Muscle layer of duodenum (tissue), 2 donors: ENCODE data around the gene CCDC187.

ENCODE experiments used
- H3K27ac ChIP-seq: one replicate; pipeline ENCODE4 v1.7.0; 2013; ENCODE audit warnings: mild to moderate bottlenecking, low read length
- H3K27me3 ChIP-seq: one replicate; pipeline ENCODE4 v1.7.0; 2013; ENCODE audit warnings: low read depth, mild to moderate bottlenecking, control low read depth, low read length
- H3K36me3 ChIP-seq, 2 donors: one replicate each; pipeline ENCODE4 v1.7.0; 2013; ENCODE audit warnings: low read length in 2 of 2, control low read depth in 1 of 2, mild to moderate bottlenecking in 1 of 2; ENCODE audit not compliant: insufficient read depth in 2 of 2, control insufficient read depth in 1 of 2
- H3K4me1 ChIP-seq, 2 donors: one replicate each; pipeline ENCODE4 v1.7.0; 2013; ENCODE audit warnings: low read length in 2 of 2, mild to moderate bottlenecking in 2 of 2, control low read depth in 1 of 2, moderate library complexity in 1 of 2; ENCODE audit not compliant: insufficient read depth in 2 of 2, control insufficient read depth in 1 of 2
- H3K4me3 ChIP-seq, 2 donors: one replicate each; pipeline ENCODE4 v1.7.0; 2013; ENCODE audit warnings: low read length in 2 of 2, low read depth in 1 of 2, mild to moderate bottlenecking in 1 of 2
- H3K9me3 ChIP-seq, 2 donors: one replicate each; pipeline ENCODE4 v1.7.0; 2013; ENCODE audit warnings: low read length in 2 of 2, control low read depth in 1 of 2, mild to moderate bottlenecking in 1 of 2; ENCODE audit not compliant: control insufficient read depth in 1 of 2
- donor health status: healthy.

Gene CCDC187

DNA sequence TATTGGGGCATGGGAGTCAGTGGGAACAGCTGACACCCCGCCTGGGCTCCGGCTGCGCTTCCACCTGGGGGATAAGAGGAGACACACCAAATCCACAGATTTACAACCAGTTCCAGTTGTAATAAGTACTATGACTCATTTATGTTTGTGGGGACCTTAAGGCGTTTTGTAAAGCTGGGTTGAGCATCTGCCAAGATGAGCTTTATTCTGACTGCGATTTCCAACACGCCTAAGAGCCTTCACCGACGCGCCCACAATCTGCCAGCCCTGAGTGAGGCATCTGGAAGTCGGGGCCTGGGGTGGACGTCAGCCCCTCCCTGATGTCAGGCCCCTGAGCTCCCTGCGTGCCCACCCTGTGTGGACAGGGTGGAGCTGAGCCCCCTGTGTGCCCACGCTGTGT lies 84.6 kb downstream of the CCDC187 start:
- Histone ChIP-seq H3K27me3 (no peaks in the 10 kb centered on the region), H3K36me3 (peaks cover 20 to 78% of the 10 kb centered on the region in 2 donors), H3K9me3 (no peaks in the 10 kb centered on the region), H3K4me3 (no peak overlapping the region), H3K4me1 (no peaks in the 10 kb centered on the region), H3K27ac (no peak overlapping the region)

DNA sequence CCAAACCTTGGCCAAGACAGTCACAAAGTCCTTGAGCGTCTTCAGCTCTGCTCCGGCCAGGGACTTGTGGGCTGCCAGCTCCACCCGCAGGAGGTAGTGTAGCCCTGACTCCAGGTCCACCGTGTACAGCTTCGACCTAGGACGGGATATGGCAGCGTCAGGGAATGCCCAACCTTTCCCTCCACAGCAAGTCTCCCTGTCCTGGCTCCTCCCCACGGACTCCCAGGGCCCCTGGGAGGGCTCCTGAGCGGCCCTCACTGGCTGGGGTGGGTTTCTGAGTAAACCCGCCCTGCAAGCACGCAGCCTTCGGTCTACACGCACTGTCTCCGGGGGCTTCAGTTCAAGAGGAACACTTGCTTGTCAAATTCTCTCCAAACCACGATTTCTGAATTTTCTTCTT lies 85.2 kb downstream of the CCDC187 start:
- Histone ChIP-seq H3K4me1 (no peaks in the 10 kb centered on the region), H3K9me3 (no peaks in the 10 kb centered on the region), H3K27ac (no peak overlapping the region), H3K36me3 (peaks cover 25 to 78% of the 10 kb centered on the region in 2 donors), H3K27me3 (no peaks in the 10 kb centered on the region), H3K4me3 (no peak overlapping the region)

DNA sequence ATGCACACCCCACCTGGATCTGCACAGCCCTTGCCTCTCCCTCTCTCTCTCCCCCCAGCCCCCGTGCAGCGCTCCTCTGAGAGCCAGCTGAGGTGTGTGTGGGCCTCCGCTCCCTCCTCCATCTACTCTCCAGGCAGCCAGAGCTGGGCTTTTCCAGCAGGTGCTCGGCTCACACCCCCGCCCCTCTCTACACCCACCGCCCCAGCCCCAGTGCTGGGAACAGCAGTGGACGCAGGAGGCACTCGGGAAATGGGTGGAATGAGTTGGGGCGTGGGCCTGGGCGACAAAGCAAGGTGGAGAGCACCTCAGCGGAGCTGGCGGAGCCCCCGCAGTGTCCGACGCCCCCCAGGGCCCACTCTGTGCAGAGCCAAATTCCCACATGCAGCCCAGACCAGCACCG lies 85.6 kb downstream of the CCDC187 start:
- Histone ChIP-seq H3K27ac (no peak overlapping the region), H3K4me1 (no peaks in the 10 kb centered on the region), H3K36me3 (peaks cover 23 to 78% of the 10 kb centered on the region in 2 donors), H3K9me3 (no peaks in the 10 kb centered on the region), H3K4me3 (no peak overlapping the region), H3K27me3 (no peaks in the 10 kb centered on the region)

DNA sequence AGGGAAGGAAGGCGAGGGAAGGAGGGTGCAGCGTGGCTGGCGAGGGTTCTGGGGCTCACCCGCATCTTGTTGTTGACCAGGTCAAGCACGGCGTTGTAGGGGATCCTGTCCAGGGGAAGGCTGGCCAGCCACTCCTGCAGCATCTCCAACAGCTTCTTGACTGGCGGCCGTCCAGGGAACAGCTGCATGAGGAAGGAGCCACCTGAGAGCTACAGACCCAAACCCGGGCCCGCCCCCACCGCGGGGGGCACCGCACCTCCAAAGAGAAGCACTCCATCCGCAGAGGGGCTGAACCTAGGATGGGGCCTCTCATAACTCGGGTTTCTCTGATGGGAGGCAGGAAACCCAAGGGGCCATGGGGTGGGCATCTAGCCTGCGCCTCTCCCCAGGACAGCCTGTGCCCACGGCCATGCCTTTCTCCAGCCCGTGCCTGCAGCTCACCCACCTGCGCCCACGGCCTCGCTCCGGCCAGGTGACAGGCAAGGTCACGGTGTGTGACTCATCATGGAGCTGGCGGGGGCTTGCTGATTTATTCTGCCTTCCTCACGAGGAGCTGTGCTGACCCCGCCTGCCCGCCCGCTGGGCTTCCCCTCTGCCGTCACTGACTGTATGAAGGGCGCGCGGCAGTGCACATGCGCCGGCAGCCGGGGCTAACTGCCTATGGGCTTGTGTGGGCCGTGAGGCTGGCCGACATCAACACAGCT lies 87.2 kb downstream of the CCDC187 start:
- H3K27me3 ChIP-seq, result no peaks in the 10 kb centered on the region
- H3K9me3 ChIP-seq, result no peaks in the 10 kb centered on the region
- no peak overlapping the region for H3K4me3 ChIP-seq
- no peak overlapping the region for H3K27ac ChIP-seq
- H3K36me3 ChIP-seq, result peaks cover 21 to 77% of the 10 kb centered on the region in 2 donors
- no peaks in the 10 kb centered on the region for H3K4me1 ChIP-seq

DNA sequence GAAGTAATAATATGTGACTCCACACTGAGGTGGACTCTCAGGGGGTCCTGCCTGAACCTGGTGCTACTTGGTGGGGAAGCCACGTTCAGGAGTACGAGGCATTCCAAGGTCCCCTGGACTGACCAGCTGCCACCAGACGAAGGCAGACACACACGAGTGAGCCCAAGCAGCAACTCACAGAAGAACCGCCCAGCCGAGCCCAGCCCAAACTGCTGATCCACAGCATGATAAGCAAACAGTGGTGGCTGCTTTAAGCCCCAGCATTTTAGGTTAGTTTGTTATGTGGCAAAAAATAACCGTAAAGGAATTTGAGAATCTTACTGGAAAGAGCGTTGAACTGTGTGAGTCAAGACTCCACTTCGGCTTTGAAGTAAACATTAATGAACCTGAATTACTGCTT lies 90.2 kb downstream of the CCDC187 start:
- no peaks in the 10 kb centered on the region for H3K27me3 ChIP-seq
- no peaks in the 10 kb centered on the region for H3K9me3 ChIP-seq
- no peak overlapping the region for H3K27ac ChIP-seq
- H3K4me1 ChIP-seq, result no peaks in the 10 kb centered on the region
- H3K4me3 ChIP-seq, result no peak overlapping the region
- peaks cover 18 to 92% of the 10 kb centered on the region in 2 donors for H3K36me3 ChIP-seq

DNA sequence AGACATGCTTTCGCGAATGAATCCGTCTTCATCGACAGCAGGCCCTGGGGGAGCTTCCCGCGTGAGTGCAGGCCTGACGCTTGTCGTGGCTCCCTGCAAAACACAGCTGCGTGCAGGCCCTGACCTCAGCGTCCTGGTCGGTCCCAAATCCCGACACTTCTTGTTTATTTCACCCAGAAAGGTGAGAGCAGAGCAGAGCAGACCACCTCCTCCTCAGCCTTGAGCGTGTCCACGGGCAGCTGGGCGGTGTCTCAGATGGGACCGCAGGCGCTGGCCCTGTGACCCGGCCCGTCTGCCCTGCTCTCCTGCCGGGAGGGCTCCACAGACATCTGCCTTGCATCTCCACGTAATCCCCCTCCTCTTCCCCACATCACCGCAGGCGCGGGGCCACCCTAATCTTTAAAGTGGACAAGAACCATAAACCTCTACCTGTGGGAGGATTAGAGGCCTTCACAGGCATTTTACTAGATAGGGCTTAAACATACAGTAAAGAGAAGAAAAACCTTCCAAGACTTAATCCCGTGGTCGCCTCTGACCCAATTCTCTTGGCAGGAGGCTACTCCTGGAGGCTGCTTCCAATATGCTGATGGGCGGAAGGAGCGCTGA lies 91.4 kb downstream of the CCDC187 start:
- Histone ChIP-seq H3K4me1 (no peaks in the 10 kb centered on the region), H3K27me3 (no peaks in the 10 kb centered on the region), H3K4me3 (no peak overlapping the region), H3K36me3 (peaks cover 18 to 87% of the 10 kb centered on the region in 2 donors), H3K27ac (no peak overlapping the region), H3K9me3 (no peaks in the 10 kb centered on the region)

DNA sequence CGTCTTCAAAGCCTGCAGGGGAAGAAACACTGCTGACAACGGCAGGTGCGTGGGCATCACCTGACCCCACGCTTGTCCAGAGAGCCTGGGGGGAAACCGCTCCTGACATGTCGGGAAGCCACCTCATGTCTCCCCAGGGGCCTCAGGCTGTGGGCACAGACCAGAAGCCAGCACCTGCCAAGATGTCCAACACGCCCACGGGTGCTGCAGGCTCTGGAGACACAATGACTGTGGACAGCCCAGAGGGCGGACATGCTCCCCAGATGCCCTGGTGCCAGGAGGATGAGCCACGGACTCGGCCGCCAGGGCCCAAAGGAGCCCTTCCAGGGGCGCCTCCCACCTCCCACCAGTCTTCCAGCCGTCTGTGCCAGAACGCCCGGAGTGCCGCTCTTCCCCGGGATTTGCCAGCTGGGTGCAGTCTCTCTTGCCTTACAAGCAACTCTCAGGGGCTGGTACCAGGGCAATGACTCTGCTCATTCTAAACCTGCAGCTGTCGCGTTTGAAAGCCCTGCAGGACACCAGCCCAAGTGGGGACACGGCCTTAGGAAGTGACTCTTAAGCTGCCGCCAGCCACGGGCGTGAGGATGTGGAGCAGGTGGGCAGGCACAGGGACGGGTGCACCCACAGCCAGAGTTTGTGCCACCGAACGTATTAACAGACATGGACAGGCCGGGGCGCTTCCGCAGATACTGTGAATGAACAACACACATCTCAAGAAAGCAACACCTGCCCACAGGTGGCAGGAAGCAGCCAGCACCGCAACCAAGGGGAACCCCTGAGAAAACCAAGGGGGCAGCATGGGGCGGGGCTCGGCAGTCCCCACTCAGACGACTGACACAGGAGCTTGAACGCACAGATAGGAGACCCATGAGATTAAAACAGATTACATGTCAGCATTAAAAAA lies 92.2 kb downstream of the CCDC187 start:
- Histone ChIP-seq H3K9me3 (no peaks in the 10 kb centered on the region), H3K36me3 (peaks cover 18 to 79% of the 10 kb centered on the region in 2 donors), H3K4me1 (no peaks in the 10 kb centered on the region), H3K4me3 (no peak overlapping the region), H3K27ac (no peak overlapping the region), H3K27me3 (no peaks in the 10 kb centered on the region)

DNA sequence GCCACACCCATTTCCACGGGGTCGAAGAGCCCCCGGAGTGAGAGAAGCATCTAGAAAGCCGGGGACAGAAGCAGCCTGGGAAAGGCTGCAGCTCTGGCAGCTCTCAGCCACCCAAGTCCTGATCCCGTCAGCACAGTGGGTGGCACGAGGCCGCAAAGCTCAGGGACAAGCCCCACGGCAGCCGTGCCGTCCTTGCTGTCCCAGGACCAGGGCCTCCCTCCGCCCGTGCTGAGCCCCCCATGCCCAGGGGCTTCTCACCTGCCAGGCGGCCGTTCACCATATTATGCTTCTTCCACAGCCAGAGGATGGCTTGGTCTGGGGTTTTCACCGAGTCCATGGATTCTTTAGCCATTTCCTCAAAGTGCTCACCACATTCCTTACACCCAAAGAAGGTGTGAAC lies 92.9 kb downstream of the CCDC187 start:
- Histone ChIP-seq H3K36me3 (peaks cover 18 to 73% of the 10 kb centered on the region in 2 donors), H3K27me3 (no peaks in the 10 kb centered on the region), H3K27ac (no peak overlapping the region), H3K4me1 (no peaks in the 10 kb centered on the region), H3K9me3 (no peaks in the 10 kb centered on the region), H3K4me3 (no peak overlapping the region)

DNA sequence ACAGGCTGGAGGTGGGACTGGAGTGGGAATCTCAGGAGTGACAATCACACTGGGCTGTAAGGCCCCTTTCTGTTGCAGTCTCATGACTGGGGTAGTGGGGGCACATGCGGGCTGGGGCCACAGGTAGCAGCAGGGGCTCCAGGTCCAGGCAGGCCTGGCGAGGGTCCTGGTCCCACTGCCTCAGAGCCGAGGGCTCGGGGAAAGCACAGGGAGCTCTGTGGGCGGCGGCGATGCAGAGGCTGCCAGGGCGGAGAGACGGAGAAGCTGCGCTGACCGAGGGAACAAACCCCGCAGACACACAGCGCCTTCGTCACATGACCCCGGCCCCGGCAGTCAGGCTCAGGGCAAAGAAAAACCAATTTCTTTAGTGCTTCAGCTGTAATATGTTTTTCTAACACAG lies 93.6 kb downstream of the CCDC187 start:
- H3K36me3 ChIP-seq, result peaks cover 21 to 69% of the 10 kb centered on the region in 2 donors

DNA sequence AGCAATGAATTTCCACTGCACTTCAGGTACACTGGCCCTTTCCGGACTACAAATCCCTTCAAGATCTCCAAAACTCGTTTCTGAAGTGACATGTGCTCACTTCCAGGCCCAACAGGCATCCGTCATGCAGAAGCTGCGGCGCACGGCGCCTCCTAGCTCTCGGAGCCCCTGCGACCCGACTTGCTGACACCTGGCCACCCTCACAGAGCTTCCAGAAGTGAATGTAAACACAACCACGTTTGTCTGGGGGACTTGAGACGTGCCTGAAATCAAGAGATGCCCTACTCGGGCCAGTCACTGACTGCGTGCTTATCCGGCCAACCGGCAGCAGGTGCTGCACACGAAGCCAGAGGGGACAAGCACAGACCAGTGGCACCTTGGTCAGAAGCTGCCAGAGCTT lies 94.1 kb downstream of the CCDC187 start:
- Histone ChIP-seq H3K4me3 (no peak overlapping the region), H3K9me3 (no peaks in the 10 kb centered on the region), H3K27ac (no peak overlapping the region), H3K36me3 (peaks cover 16 to 64% of the 10 kb centered on the region in 2 donors), H3K4me1 (no peaks in the 10 kb centered on the region), H3K27me3 (peaks cover 4% of the 10 kb centered on the region)

More for the DNA sequence above, 93.6 kb downstream of the CCDC187 start:
- H3K9me3 ChIP-seq, result no peaks in the 10 kb centered on the region
- no peak overlapping the region for H3K4me3 ChIP-seq
- H3K27me3 ChIP-seq, result peaks cover 4% of the 10 kb centered on the region
- H3K4me1 ChIP-seq, result no peaks in the 10 kb centered on the region
- no peak overlapping the region for H3K27ac ChIP-seq

DNA sequence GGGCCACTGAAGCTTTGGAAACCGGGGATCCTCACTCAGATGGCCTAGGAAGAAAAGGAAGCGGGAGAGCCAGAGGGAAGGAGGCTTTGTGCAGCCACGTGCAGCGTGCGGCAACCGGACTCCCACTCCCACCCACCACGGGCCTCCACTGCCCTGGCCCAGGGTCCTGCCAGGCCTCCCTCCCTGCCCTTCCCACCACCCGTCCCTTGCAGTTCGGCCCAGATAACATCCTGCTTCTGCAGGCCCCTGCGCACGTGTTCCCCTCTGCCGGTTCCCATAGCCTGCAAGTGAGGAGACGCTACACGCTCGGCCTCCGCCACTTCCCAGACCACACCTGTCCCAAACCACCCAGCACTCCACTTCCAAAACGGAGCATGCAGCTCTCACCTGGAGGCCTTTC lies 94.7 kb downstream of the CCDC187 start:
- no peak overlapping the region for H3K4me3 ChIP-seq
- no peaks in the 10 kb centered on the region for H3K9me3 ChIP-seq
- no peaks in the 10 kb centered on the region for H3K4me1 ChIP-seq
- H3K36me3 ChIP-seq, result peaks cover 13 to 59% of the 10 kb centered on the region in 2 donors
- peaks cover 4% of the 10 kb centered on the region for H3K27me3 ChIP-seq
- no peak overlapping the region for H3K27ac ChIP-seq
